ENCODE measurements around the gene PRSS57.

Gene PRSS57

GRCh38 chr19:655691-656090 is 39.6 kb downstream of the PRSS57 start:
- no peak for TF ChIP-seq JUND (IDR thresholded peaks at IDR 0.05; ENCODE audit: low read depth)
- no peak for DNase-seq (ENCODE audit: low read depth in 1 of 2, low spot score in 1 of 2)
- in situ Hi-C loops (cut with HindIII; ENCODE audit: low pct_unique_long_range_greater_than_20kb, low sequenced_read_pairs) = no loop called here

DNA sequence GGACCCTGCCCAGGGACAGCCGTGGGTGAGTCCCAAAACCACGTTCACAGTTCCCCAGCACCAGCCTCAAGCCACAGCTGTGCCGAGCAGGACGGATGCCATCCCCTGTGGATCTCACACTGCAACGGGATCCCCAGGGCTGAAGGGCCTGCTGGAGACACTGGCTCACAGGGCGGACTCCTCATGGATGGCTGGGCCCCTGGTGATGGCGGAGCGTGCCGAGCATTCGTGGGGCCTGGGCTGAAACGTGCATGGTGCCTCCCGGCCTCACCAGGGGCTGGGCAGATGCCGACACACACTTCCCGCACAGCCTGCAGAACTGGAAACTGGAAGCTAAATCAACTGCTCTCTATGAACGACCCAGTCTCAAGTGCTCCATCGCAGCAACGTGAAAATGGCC is 41.8 kb downstream of the PRSS57 start:
- in situ Hi-C loops (cut with HindIII; ENCODE audit: low pct_unique_long_range_greater_than_20kb, low sequenced_read_pairs) = no loop called here
- no peak for DNase-seq (ENCODE audit: low read depth in 1 of 2, low spot score in 1 of 2)

DNA sequence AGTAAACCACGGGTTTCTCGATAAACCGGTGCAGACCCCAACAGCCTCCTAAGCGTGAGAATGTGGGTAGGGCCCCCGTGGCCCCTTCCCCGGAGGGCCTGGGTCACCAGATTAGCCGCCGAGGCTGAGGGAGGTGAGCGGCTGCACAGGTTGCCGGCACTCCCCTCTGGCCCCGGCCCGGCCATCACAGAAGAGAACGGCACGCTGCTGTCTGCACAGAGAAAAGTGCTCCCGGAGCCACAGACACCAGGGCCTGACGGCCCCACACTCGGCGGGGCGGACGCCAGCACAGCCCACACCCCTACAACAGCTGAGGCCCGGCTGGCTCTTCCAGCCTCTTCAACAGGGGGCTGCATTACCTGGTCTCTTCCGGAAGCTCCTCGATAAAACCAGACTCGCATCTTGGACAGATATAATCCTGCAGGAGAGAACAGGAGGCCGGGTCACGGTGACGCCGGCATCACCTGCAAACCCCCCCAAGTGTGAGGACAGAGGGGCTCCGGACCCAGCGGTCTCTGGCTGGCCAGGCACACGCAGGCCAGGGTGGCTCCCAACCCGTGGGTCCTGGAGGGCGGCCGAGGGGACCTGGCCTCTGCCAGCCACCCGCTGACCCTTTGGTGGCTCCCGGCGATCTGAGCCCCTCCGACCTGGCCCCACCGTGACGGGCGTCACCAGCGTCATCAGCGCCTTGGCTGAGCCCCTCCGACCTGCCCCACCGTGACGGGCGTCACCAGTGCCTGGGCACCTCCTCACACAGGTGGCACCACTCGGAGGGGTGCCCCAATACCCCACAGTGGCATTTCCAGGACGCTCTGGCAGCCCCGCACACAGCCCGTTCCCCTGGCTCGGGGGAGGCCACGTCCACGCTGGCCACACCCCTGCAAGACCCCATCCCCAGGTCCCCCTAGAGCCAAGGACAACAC is 42.5 kb downstream of the PRSS57 start:
- in situ Hi-C loops (cut with HindIII; ENCODE audit: low pct_unique_long_range_greater_than_20kb, low sequenced_read_pairs) = no loop called here
- no peak for DNase-seq (ENCODE audit: low read depth in 1 of 2, low spot score in 1 of 2)
- no peak for TF ChIP-seq JUND (IDR thresholded peaks at IDR 0.05; ENCODE audit: low read depth)

More for the DNA sequence above, 41.8 kb downstream of the PRSS57 start:
- no peak for TF ChIP-seq JUND (IDR thresholded peaks at IDR 0.05; ENCODE audit: low read depth)

DNA sequence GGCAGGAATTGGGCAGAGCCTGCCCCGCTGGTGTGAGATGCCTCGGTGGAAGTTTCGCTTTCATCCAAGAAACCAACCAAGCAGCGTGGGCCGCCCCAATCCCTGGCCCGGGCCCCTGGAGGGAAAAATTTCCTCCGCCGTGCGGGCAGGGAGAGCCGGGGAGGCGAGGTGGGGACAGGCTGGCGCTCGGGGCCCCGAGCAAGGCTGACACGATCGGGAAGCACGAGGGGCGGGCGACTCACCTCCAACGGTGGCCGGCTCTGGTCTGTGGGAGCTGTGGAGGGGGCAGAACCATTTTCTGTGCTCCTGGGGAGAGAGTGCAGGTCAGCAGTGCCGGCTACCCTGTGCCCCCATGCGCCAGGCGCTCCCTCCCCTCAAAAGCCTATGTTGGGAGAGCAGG is 43.3 kb downstream of the PRSS57 start:
- no peak for DNase-seq (ENCODE audit: low read depth in 1 of 2, low spot score in 1 of 2)
- no peak for TF ChIP-seq JUND (IDR thresholded peaks at IDR 0.05; ENCODE audit: low read depth)
- in situ Hi-C loops (cut with HindIII; ENCODE audit: low pct_unique_long_range_greater_than_20kb, low sequenced_read_pairs) = no loop called here

GRCh38 chr19:651114-651818 is 44.0 kb downstream of the PRSS57 start:
- in situ Hi-C loops (cut with HindIII; ENCODE audit: low pct_unique_long_range_greater_than_20kb, low sequenced_read_pairs) = no loop called here
- no peak for DNase-seq (ENCODE audit: low read depth in 1 of 2, low spot score in 1 of 2)
- TF ChIP-seq JUND (IDR thresholded peaks at IDR 0.05; ENCODE audit: low read depth) = no peak

GRCh38 chr19:650121-650520 is 45.1 kb downstream of the PRSS57 start:
- no peak for TF ChIP-seq JUND (IDR thresholded peaks at IDR 0.05; ENCODE audit: low read depth)
- DNase-seq (ENCODE audit: low read depth in 1 of 2, low spot score in 1 of 2) = no peak
- in situ Hi-C loops (cut with HindIII; ENCODE audit: low pct_unique_long_range_greater_than_20kb, low sequenced_read_pairs) = no loop called here

GRCh38 chr19:648904-649801 is 46.1 kb downstream of the PRSS57 start:
- in situ Hi-C loops (cut with HindIII; ENCODE audit: low pct_unique_long_range_greater_than_20kb, low sequenced_read_pairs) = no loop called here
- no peak for TF ChIP-seq JUND (IDR thresholded peaks at IDR 0.05; ENCODE audit: low read depth)

GRCh38 chr19:648305-648704 is 46.9 kb downstream of the PRSS57 start:
- no peak for DNase-seq (ENCODE audit: low read depth in 1 of 2, low spot score in 1 of 2)

More at GRCh38 chr19:648904-649801, 46.1 kb downstream of the PRSS57 start:
- DNase-seq (ENCODE audit: low read depth in 1 of 2, low spot score in 1 of 2) = no peak

GRCh38 chr19:647566-648284 is 47.5 kb downstream of the PRSS57 start:
- DNase-seq (ENCODE audit: low read depth in 1 of 2, low spot score in 1 of 2) = no peak
- in situ Hi-C loops (cut with HindIII; ENCODE audit: low pct_unique_long_range_greater_than_20kb, low sequenced_read_pairs) = no loop called here
- TF ChIP-seq JUND (IDR thresholded peaks at IDR 0.05; ENCODE audit: low read depth) = no peak

More at GRCh38 chr19:648305-648704, 46.9 kb downstream of the PRSS57 start:
- in situ Hi-C loops (cut with HindIII; ENCODE audit: low pct_unique_long_range_greater_than_20kb, low sequenced_read_pairs) = no loop called here
- no peak for TF ChIP-seq JUND (IDR thresholded peaks at IDR 0.05; ENCODE audit: low read depth)

DNA sequence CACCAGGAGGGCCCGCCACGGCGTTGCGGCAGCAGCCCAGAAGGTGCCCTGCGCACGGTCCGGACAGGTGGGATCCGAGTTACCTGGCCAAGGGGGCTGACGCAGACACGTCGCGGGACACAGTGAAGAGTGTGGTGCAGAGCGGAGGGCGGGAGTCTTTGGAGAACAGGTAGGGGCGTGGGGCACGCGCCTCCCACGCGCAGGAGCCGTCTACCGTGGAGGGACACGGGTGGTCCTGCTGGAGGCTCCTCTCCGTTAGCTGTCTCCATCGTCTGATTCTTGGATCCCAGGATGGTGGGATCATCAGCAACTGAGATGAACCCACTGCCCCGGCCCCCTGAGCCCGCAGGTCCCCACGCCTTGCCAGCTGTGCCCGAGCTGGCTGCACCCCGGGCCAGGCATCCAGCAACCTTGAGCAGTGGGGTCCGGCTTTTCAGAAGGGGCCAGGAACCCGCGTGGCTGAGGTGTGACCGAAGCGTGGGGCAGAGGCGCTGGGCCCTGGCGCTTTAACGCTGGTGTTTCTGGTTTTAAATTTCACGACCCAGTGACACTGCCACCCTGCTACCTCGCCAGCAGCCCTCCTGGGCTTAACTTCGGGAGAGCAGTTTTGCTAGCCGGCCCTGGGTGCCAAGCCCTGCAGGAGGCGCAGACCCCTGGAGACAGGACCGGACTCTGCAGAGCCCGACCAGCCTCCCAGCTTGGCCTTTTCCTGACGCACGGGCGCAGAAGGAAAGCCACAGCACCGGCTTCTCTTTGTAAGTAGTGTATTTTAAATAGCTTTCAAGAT is 48.3 kb downstream of the PRSS57 start:
- TF ChIP-seq JUND (IDR thresholded peaks at IDR 0.05; ENCODE audit: low read depth) = no peak
- DNase-seq (ENCODE audit: low read depth in 1 of 2, low spot score in 1 of 2) = no peak
- in situ Hi-C loops (cut with HindIII; ENCODE audit: low pct_unique_long_range_greater_than_20kb, low sequenced_read_pairs) = no loop called here

Measured in T47D (cell line).